ENCODE results near the gene AKR1C4. TPM values are rescaled to one million over a fixed set of nuclear protein-coding genes. Genes with fewer than 3 reads are reported as not detected.

Gene AKR1C4
- total RNA-seq, 2 experiments from 2014 or later, result not detected

DNA sequence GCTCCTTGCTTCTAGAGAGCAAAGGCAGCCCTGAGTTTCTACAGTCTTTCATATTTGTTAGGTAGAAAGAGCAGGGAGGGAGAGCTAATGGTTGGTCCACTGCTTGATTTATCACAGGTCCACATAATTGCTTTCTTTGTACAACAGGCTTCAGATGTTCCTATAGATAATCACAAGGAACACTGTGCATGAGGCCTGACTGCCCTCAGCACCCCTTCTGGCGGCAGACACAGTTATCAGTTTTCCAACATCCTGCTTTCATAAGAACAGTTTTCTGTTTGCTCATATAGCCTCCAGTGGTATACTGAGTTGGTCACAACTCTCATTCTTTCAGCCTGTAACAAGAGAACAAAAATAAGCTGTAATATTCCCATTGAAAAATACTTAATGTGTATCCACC, 69.7 kb downstream of the AKR1C4 start:
- H3K27me3 Mint-ChIP-seq, result peaks cover 2% of the 10 kb centered on the region
- H3K4me1 ChIP-seq (ENCODE audit: insufficient read depth, low read length), result no peaks in the 10 kb centered on the region
- H3K36me3 Mint-ChIP-seq (ENCODE audit: low read depth), result no peaks in the 10 kb centered on the region
- POLR2A ChIA-PET, result no interaction called here
- DNase-seq (no peak), ATAC-seq (ENCODE audit: poor library complexity) (no peak)
- no peak overlapping the region for H3K27ac Mint-ChIP-seq
- CTCF ChIA-PET, result interaction anchor here (1.0 kb wide), 1 partner anchor 413 kb away, joined by 3 read pairs; no protein-coding TSS in a partner anchor
- peaks cover 4% of the 10 kb centered on the region for H3K9me3 Mint-ChIP-seq
- no peaks in the 10 kb centered on the region for H3K27me3 ChIP-seq (ENCODE audit: control insufficient read depth in 1 of 2, insufficient read depth in 2 of 2, low read length in 2 of 2)
- TF ChIP-seq, protein P1, sequence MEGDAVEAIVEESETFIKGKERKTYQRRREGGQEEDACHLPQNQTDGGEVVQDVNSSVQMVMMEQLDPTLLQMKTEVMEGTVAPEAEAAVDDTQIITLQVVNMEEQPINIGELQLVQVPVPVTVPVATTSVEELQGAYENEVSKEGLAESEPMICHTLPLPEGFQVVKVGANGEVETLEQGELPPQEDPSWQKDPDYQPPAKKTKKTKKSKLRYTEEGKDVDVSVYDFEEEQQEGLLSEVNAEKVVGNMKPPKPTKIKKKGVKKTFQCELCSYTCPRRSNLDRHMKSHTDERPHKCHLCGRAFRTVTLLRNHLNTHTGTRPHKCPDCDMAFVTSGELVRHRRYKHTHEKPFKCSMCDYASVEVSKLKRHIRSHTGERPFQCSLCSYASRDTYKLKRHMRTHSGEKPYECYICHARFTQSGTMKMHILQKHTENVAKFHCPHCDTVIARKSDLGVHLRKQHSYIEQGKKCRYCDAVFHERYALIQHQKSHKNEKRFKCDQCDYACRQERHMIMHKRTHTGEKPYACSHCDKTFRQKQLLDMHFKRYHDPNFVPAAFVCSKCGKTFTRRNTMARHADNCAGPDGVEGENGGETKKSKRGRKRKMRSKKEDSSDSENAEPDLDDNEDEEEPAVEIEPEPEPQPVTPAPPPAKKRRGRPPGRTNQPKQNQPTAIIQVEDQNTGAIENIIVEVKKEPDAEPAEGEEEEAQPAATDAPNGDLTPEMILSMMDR (IDR thresholded peaks at IDR 0.05), result no peak
- H3K4me3 Mint-ChIP-seq, result no peak overlapping the region
- no peak overlapping the region for H3K4me3 ChIP-seq (ENCODE audit: low read length)
- no peak overlapping the region for H3K27ac ChIP-seq (ENCODE audit: low read depth in 1 of 2, low read length in 2 of 2)
- intact Hi-C loops (cut with DNase I, micrococcal nuclease), result no loop called here
- H3K9me3 ChIP-seq (ENCODE audit: control insufficient read depth in 1 of 2, insufficient read depth in 1 of 2, low read length in 2 of 2), result peaks cover 4 to 10% of the 10 kb centered on the region in 2 experiments
- H3K4me1 Mint-ChIP-seq (ENCODE audit: low read depth), result no peaks in the 10 kb centered on the region
- peaks cover 8% of the 10 kb centered on the region for H3K36me3 ChIP-seq (ENCODE audit: insufficient read depth, low read length)

DNA sequence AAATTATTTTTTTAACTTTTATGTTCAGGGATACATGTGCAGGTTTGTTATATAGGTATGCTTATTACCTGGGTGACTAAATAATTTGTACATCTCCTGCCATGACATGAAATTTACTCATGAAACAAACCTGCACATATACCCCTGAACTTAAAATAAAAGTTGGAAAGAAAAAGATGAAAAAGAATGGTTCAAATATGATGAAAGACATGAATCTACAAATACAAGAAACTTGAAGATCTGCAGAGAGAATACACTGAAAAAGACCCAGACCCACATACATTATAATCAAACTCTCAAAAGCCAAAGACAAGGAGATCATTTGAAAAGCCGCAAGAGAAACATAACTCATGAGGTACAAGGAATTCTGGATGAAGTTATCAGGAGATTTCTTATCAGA, 70.2 kb downstream of the AKR1C4 start:
- H3K9me3 Mint-ChIP-seq, result peaks cover 4% of the 10 kb centered on the region
- H3K27me3 ChIP-seq (ENCODE audit: control insufficient read depth in 1 of 2, insufficient read depth in 2 of 2, low read length in 2 of 2), result no peaks in the 10 kb centered on the region
- ChIA-PET POLR2A (interaction anchor here (0.6 kb wide), 1 partner anchor 36 kb away, joined by 3 read pairs; no protein-coding TSS in a partner anchor), CTCF (interaction anchor here (1.0 kb wide), 1 partner anchor 414 kb away, joined by 3 read pairs; no protein-coding TSS in a partner anchor)
- no peak overlapping the region for H3K4me3 ChIP-seq (ENCODE audit: low read length)
- H3K4me1 Mint-ChIP-seq (ENCODE audit: low read depth), result no peaks in the 10 kb centered on the region
- H3K36me3 ChIP-seq (ENCODE audit: insufficient read depth, low read length), result peaks cover 8% of the 10 kb centered on the region
- DNase-seq (no peak), ATAC-seq (ENCODE audit: poor library complexity) (no peak)
- H3K9me3 ChIP-seq (ENCODE audit: control insufficient read depth in 1 of 2, insufficient read depth in 1 of 2, low read length in 2 of 2), result peaks cover 4 to 10% of the 10 kb centered on the region in 2 experiments
- TF ChIP-seq, protein P1 (IDR thresholded peaks at IDR 0.05), result no peak
- H3K4me3 Mint-ChIP-seq, result no peak overlapping the region
- H3K27me3 Mint-ChIP-seq, result no peaks in the 10 kb centered on the region
- no peak overlapping the region for H3K27ac Mint-ChIP-seq
- no peaks in the 10 kb centered on the region for H3K4me1 ChIP-seq (ENCODE audit: insufficient read depth, low read length)
- no peaks in the 10 kb centered on the region for H3K36me3 Mint-ChIP-seq (ENCODE audit: low read depth)
- intact Hi-C loops (cut with DNase I, micrococcal nuclease), result no loop called here
- no peak overlapping the region for H3K27ac ChIP-seq (ENCODE audit: low read depth in 1 of 2, low read length in 2 of 2)

DNA sequence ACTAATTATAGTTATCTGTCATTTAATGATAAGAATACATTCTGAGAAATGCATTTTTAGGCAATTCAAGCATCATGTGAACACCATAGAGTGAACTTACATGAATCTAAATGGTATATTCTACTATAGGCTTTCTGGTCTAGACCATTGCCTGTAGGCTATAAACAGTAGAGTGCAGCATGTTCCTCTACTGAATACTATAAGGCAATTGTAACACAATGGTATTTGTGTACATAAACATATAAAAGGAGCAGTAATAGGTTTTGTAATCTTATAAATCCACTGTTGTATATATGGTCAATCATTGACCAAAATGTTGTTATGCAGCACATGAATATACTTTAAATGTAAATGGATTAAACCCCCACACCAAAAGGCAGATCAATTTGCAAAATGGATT, 71.6 kb downstream of the AKR1C4 start:
- H3K9me3 Mint-ChIP-seq, result peaks cover 4% of the 10 kb centered on the region
- ChIA-PET POLR2A (no interaction called here), CTCF (no interaction called here)
- H3K9me3 ChIP-seq (ENCODE audit: control insufficient read depth in 1 of 2, insufficient read depth in 1 of 2, low read length in 2 of 2), result peaks cover 4 to 10% of the 10 kb centered on the region in 2 experiments
- H3K27me3 ChIP-seq (ENCODE audit: control insufficient read depth in 1 of 2, insufficient read depth in 2 of 2, low read length in 2 of 2), result no peaks in the 10 kb centered on the region
- ATAC-seq (ENCODE audit: poor library complexity) (no peak), DNase-seq (no peak)
- intact Hi-C loops (cut with DNase I, micrococcal nuclease), result no loop called here
- H3K27ac ChIP-seq (ENCODE audit: low read depth in 1 of 2, low read length in 2 of 2), result no peak overlapping the region
- no peak overlapping the region for H3K4me3 Mint-ChIP-seq
- H3K4me1 Mint-ChIP-seq (ENCODE audit: low read depth), result no peaks in the 10 kb centered on the region
- H3K4me3 ChIP-seq (ENCODE audit: low read length), result no peak overlapping the region
- H3K27ac Mint-ChIP-seq, result no peak overlapping the region
- H3K36me3 ChIP-seq (ENCODE audit: insufficient read depth, low read length), result peaks cover 8% of the 10 kb centered on the region
- no peaks in the 10 kb centered on the region for H3K27me3 Mint-ChIP-seq
- peaks cover 4% of the 10 kb centered on the region for H3K4me1 ChIP-seq (ENCODE audit: insufficient read depth, low read length)
- H3K36me3 Mint-ChIP-seq (ENCODE audit: low read depth), result no peaks in the 10 kb centered on the region
- TF ChIP-seq, protein P1 (IDR thresholded peaks at IDR 0.05), result no peak

Other genes with a start within 250 kb of the AKR1C4 start
- 1 to 10 TPM; 1.6 to 2.6 TPM for gene AKR1C1, start 233.4 kb upstream of the AKR1C4 start, total RNA-seq
- gene AKR1C2, start 193.0 kb upstream of the AKR1C4 start, total RNA-seq, result under 1 TPM in 1 of 2 experiments, not detected in 1; 0.41 TPM
- gene AKR1C3, start 102.4 kb upstream of the AKR1C4 start, total RNA-seq, result 1 to 10 TPM; 1.9 to 2.0 TPM
- under 1 TPM; 0.27 to 0.28 TPM for gene AKR1C8, start 11.7 kb upstream of the AKR1C4 start, total RNA-seq
- gene UCN3, start 168.1 kb downstream of the AKR1C4 start, total RNA-seq, result not detected
- not detected for gene TUBAL3, start 208.0 kb downstream of the AKR1C4 start, total RNA-seq
- 10 to 100 TPM; 29.0 to 30.5 TPM for gene NET1, start 215.7 kb downstream of the AKR1C4 start, total RNA-seq

Measured in CD4-positive, alpha-beta T cell (primary cell).